H1 (cell line): ENCODE data around the gene ATP2B3. TPM values are rescaled to one million over a fixed set of nuclear protein-coding genes. Genes with fewer than 3 reads are reported as not detected.

ENCODE experiments used
- CTCF ChIA-PET: fragments of 300-600 bp; sonication (Branson Sonifier 250); formaldehyde crosslinking; loops from one replicate; lab custom pipeline; 2021; ENCODE audit not compliant: partially characterized antibody; lab: Charles Lee
- POLR2A ChIA-PET: fragments of 300-600 bp; sonication (Branson Sonifier 250); formaldehyde crosslinking; loops from one replicate; lab custom pipeline; 2021; ENCODE audit warnings: inconsistent platforms; ENCODE audit not compliant: partially characterized antibody; lab: Charles Lee
- DNase-seq, 2 experiments: peaks; one replicate each; pipeline versions ENCODE4 v3.0.0 to v3.0.0-alpha.2; 2010 to 2022; ENCODE audit warnings: low spot score in 2 of 2, low read depth in 1 of 2, mixed read lengths in 1 of 2
- FAIRE-seq: peaks from 2 replicates; lab custom pipeline; 2011; peaks lifted over from hg19 to GRCh38; lab: Jason Lieb, UNC
- H2AFZ ChIP-seq: 2 replicates; pipeline ENCODE4 v1.8.1; 2012; ENCODE audit warnings: low read length, inconsistent platforms
- H2AK5ac ChIP-seq: 2 replicates; pipeline ENCODE4 v1.6.1; 2013; ENCODE audit warnings: low read depth, low read length
- H2BK120ac ChIP-seq: replicated peaks from 2 replicates; pipeline ENCODE3; 2013; ENCODE audit warnings: low read depth, low read length, inconsistent platforms
- H2BK12ac ChIP-seq: 2 replicates; pipeline ENCODE4 v1.6.1; 2013; ENCODE audit warnings: low read depth, low read length
- H2BK15ac ChIP-seq: 2 replicates; pipeline ENCODE4 v1.6.1; 2013; ENCODE audit warnings: low read length
- H2BK20ac ChIP-seq: 2 replicates; pipeline ENCODE4 v1.6.1; 2013; ENCODE audit warnings: low read length
- H2BK5ac ChIP-seq: 2 replicates; pipeline ENCODE4 v1.6.1; 2013; ENCODE audit warnings: low read depth, low read length
- H3K14ac ChIP-seq: 2 replicates; pipeline ENCODE4 v1.6.1; 2013; ENCODE audit warnings: inconsistent platforms; ENCODE audit not compliant: insufficient read length
- H3K18ac ChIP-seq: 2 replicates; pipeline ENCODE4 v1.6.1; 2013; ENCODE audit warnings: low read length; ENCODE audit errors: extremely low read depth
- H3K23ac ChIP-seq: 2 replicates; pipeline ENCODE4 v1.6.1; 2013; ENCODE audit warnings: inconsistent platforms; ENCODE audit not compliant: insufficient read length
- H3K23me2 ChIP-seq: 2 replicates; pipeline ENCODE4 v1.6.1; 2013; ENCODE audit warnings: low read depth, low read length
- H3K27ac ChIP-seq: 2 replicates; pipeline ENCODE4 v1.6.1; 2011; ENCODE audit warnings: low read depth, low read length, inconsistent platforms
- H3K27me3 ChIP-seq, 4 experiments: replicated peaks in 1 of 4; 1 replicate in 1 of 4; 2 replicates in 3 of 4; pipeline versions ENCODE4 v1.6.1 to v1.8.1; 2011 to 2013; ENCODE audit warnings: low read length in 3 of 4, mild to moderate bottlenecking in 3 of 4, inconsistent platforms in 2 of 4, mixed read lengths in 2 of 4, moderate library complexity in 1 of 4; ENCODE audit not compliant: control insufficient read depth in 3 of 4, insufficient read depth in 3 of 4; ENCODE audit errors: extremely low read depth in 1 of 4
- H3K36me3 ChIP-seq, 4 experiments: 2 replicates each; pipeline versions ENCODE4 v1.6.1 to v1.8.1; 2011 to 2013; ENCODE audit warnings: mild to moderate bottlenecking in 4 of 4, low read length in 3 of 4, moderate library complexity in 2 of 4, control low read depth in 1 of 4, inconsistent platforms in 1 of 4; ENCODE audit not compliant: insufficient read depth in 4 of 4, control insufficient read depth in 2 of 4
- H3K4ac ChIP-seq: replicated peaks from 2 replicates; pipeline ENCODE3; 2013; ENCODE audit warnings: low read length, low read depth, mixed read lengths, inconsistent platforms; ENCODE audit not compliant: insufficient read length
- H3K4me1 ChIP-seq, 4 experiments: replicated peaks in 1 of 4; 1 replicate in 1 of 4; 2 replicates in 3 of 4; pipeline versions ENCODE4 v1.6.1 to v1.8.1; 2011 to 2013; ENCODE audit warnings: low read length in 3 of 4, inconsistent platforms in 2 of 4, mixed read lengths in 1 of 4; ENCODE audit not compliant: insufficient read depth in 4 of 4, control insufficient read depth in 3 of 4
- H3K4me2 ChIP-seq, 2 experiments: 2 replicates each; pipeline versions ENCODE4 v1.6.1 to v1.8.1; 2011 to 2013; ENCODE audit warnings: low read depth in 2 of 2, low read length in 2 of 2, control low read depth in 1 of 2, inconsistent platforms in 1 of 2, mild to moderate bottlenecking in 1 of 2; ENCODE audit not compliant: insufficient read depth in 1 of 2
- H3K4me3 ChIP-seq, 4 experiments: fragments of 200-600, 300-600 bp in 1 of 4; sonication (generic), shearing (Covaris generic), sonication (Bioruptor Twin) in 1 of 4; 2 replicates each; pipeline versions ENCODE4 v1.5.1 to v1.8.1; 2011 to 2016; ENCODE audit warnings: low read length in 4 of 4, low read depth in 3 of 4, control low read depth in 2 of 4, inconsistent platforms in 2 of 4, mild to moderate bottlenecking in 2 of 4, mixed read lengths in 1 of 4, moderate library complexity in 1 of 4; ENCODE audit not compliant: insufficient read depth in 2 of 4; ENCODE audit errors: extremely low read depth in 1 of 4
- H3K56ac ChIP-seq: replicated peaks from 2 replicates; pipeline ENCODE3; 2013; ENCODE audit warnings: low read depth, mild to moderate bottlenecking, mixed read lengths, low read length, inconsistent platforms; ENCODE audit not compliant: insufficient read length
- H3K79me1 ChIP-seq: 2 replicates; pipeline ENCODE4 v1.6.1; 2013; ENCODE audit warnings: low read depth, low read length, control low read depth
- H3K79me2 ChIP-seq, 2 experiments: 2 replicates each; pipeline versions ENCODE4 v1.6.1 to v1.8.1; 2012 to 2013; ENCODE audit warnings: low read length in 2 of 2, mild to moderate bottlenecking in 2 of 2, inconsistent platforms in 1 of 2; ENCODE audit not compliant: insufficient read depth in 2 of 2, control insufficient read depth in 1 of 2
- H3K9ac ChIP-seq, 4 experiments: replicated peaks in 1 of 4; 1 replicate in 1 of 4; 2 replicates in 3 of 4; pipeline versions ENCODE4 v1.6.1 to v1.8.1; 2011 to 2013; ENCODE audit warnings: low read depth in 3 of 4, low read length in 3 of 4, control low read depth in 2 of 4, mild to moderate bottlenecking in 2 of 4, moderate library complexity in 2 of 4, inconsistent platforms in 1 of 4; ENCODE audit errors: extremely low read depth in 1 of 4
- H3K9me3 ChIP-seq, 2 experiments: 2 replicates each; pipeline versions ENCODE4 v1.6.1 to v1.8.1; 2012 to 2013; ENCODE audit warnings: mild to moderate bottlenecking in 2 of 2, moderate library complexity in 2 of 2, control low read depth in 1 of 2, inconsistent platforms in 1 of 2, low read depth in 1 of 2, low read length in 1 of 2, mixed read lengths in 1 of 2; ENCODE audit not compliant: insufficient read depth in 2 of 2
- H4K20me1 ChIP-seq, 2 experiments: replicated peaks in 1 of 2; 2 replicates each; pipeline versions ENCODE3 to v1.8.1; 2011 to 2013; ENCODE audit warnings: inconsistent platforms in 2 of 2, low read length in 2 of 2, mild to moderate bottlenecking in 1 of 2; ENCODE audit not compliant: insufficient read depth in 2 of 2, control insufficient read depth in 1 of 2
- H4K5ac ChIP-seq: 2 replicates; pipeline ENCODE4 v1.6.1; 2013; ENCODE audit warnings: low read length, low read depth, mixed read lengths, inconsistent platforms; ENCODE audit not compliant: insufficient read length
- H4K8ac ChIP-seq: 2 replicates; pipeline ENCODE4 v1.8.0; 2013; ENCODE audit warnings: mild to moderate bottlenecking, moderate library complexity, low read length, inconsistent platforms; ENCODE audit not compliant: insufficient read depth; ENCODE audit errors: extremely low read depth
- H4K91ac ChIP-seq: replicated peaks from 2 replicates; pipeline ENCODE3; 2013; ENCODE audit warnings: low read length, mixed read lengths, inconsistent platforms; ENCODE audit not compliant: insufficient read length
- JUN ChIP-seq: IDR thresholded peaks from 2 replicates; pipeline ENCODE4 v1.6.1; 2011; ENCODE audit warnings: low read depth, mild to moderate bottlenecking, improper control_type of control experiment, low read length
- NRF1 ChIP-seq: IDR thresholded peaks from 2 replicates; pipeline ENCODE4 v1.6.1; 2011; ENCODE audit warnings: mild to moderate bottlenecking, low read depth, low read length, improper control_type of control experiment
- RXRA ChIP-seq: IDR thresholded peaks from 2 replicates; pipeline ENCODE4 v1.6.1; 2011; ENCODE audit warnings: low read depth, mild to moderate bottlenecking, low read length, moderate library complexity; ENCODE audit not compliant: insufficient read depth
- WGBS, 2 experiments: shearing (Covaris generic) in 1 of 2; methylation state at CpG; one replicate each; pipeline versions ENCODE4 v1.1.6 to v1.1.7; 2013 to 2015; ENCODE audit warnings: low lambda C conversion rate in 2 of 2, mixed read lengths in 2 of 2, inconsistent platforms in 1 of 2, low coverage in 1 of 2, missing lambda C conversion rate in 1 of 2; ENCODE audit not compliant: insufficient replicate concordance in 2 of 2, insufficient coverage in 1 of 2, insufficient read length in 1 of 2; ENCODE audit errors: extremely low coverage in 1 of 2, missing lambda C conversion rate in 1 of 2; 5-methylcytosine and 5-hydroxymethylcytosine counted together
- polyA plus RNA-seq, 7 experiments: library from polyadenylated mRNA; depleted of rRNA in 3 of 7; stranded (reverse) in 5 of 7; unstranded in 2 of 7; fragments of >200 nt in 5 of 7; fragments of 200-250 nt in 2 of 7; gene quantifications; 1 replicate in 5 of 7; 2 replicates in 1 of 7; 4 replicates in 1 of 7; pipeline versions ENCODE4 v1.2.1 to v1.2.3, GENCODE V29; 2011 to 2013; ENCODE audit warnings: missing spikeins in 2 of 7, mixed read lengths in 2 of 7
- total RNA-seq: library from RNA; stranded (reverse); fragmentation: NEBNext Ultra II Directional; extraction: Animal tissue kit (Norgen Biotek cat#: 25700); gene quantifications from 2 replicates; pipeline ENCODE4 v1.2.1, GENCODE V29; 2021

ATP2B3 gene
- total and polyA plus RNA-seq, 2 of the 8 experiments (the other 6 are each of a cell fraction or from before 2014, with no cell fraction given) = 0.14 to 0.19 TPM

GRCh38 chrX:153537526-153538295, 20.3 kb downstream of the ATP2B3 start:
- Histone ChIP-seq H3K79me2 (no peaks in the 10 kb centered on the region), H3K27ac (no peak overlapping the region), H4K20me1 (no peaks in the 10 kb centered on the region), H4K5ac (no peak overlapping the region), H3K14ac (no peak overlapping the region), H2AFZ (no peak overlapping the region), H2AK5ac (no peak overlapping the region), H3K18ac (no peak overlapping the region), H2BK5ac (no peak overlapping the region), H3K79me1 (no peaks in the 10 kb centered on the region), H2BK20ac (no peak overlapping the region), H3K4me1 (no peaks in the 10 kb centered on the region; a peak in 1 of 7 replicates), H3K56ac (no peak overlapping the region), H2BK12ac (no peak overlapping the region), H2BK15ac (no peak overlapping the region), H3K23me2 (no peaks in the 10 kb centered on the region), H4K91ac (no peak overlapping the region), H2BK120ac (no peak overlapping the region), H4K8ac (no peak overlapping the region), H3K4me3 (no peak overlapping the region), H3K36me3 (no peaks in the 10 kb centered on the region), H3K9me3 (no peaks in the 10 kb centered on the region), H3K4ac (no peak overlapping the region), H3K23ac (no peak overlapping the region), H3K27me3 (no peaks in the 10 kb centered on the region), H3K4me2 (no peak overlapping the region), H3K9ac (no peak overlapping the region)
- ChIA-PET CTCF (interaction anchor here (0.6 to 4.2 kb wide), 4 partner anchors 27 to 130 kb away, joined by 3 to 30 read pairs (median 10); no protein-coding TSS in a partner anchor), POLR2A (no interaction called here)
- FAIRE-seq = no peak
- no peak for TF ChIP-seq RXRA
- no peak for TF ChIP-seq JUN
- TF ChIP-seq NRF1 = no peak
- WGBS, 2 experiments = 82% methylated on average over 3 of the region's 26 CpGs; no CpG with 5 or more reads in 1 of the 2 experiments
- no peak for DNase-seq
